B cell (primary cell): ENCODE data around the gene ASAH2B.
"Not testable (repeated sequence)": the region's sequence is repeated elsewhere in the genome, so short reads cannot be mapped to it uniquely, and the experiment has no call there.

Source experiments
- CTCF ChIP-seq: fragments of 200-600 bp; IDR thresholded peaks from one replicate; pipeline ENCODE4 v1.8.0; 2022; ENCODE audit warnings: antibody characterized with exemption, mild to moderate bottlenecking
- EZH2 ChIP-seq: IDR thresholded peaks from 2 replicates; pipeline ENCODE4 v1.6.1; 2012; ENCODE audit warnings: borderline replicate concordance, low read depth, mild to moderate bottlenecking, moderate library complexity, low read length; ENCODE audit not compliant: insufficient read depth, poor library complexity, severe bottlenecking

- TF ChIP-seq CTCF, EZH2: not testable (repeated sequence)
These were observed 29.5 kb upstream of the ASAH2B start for GRCh38 chr10:50710241-50710640.
